ENCODE results near the gene MAN1A1. TPM values are rescaled to one million over a fixed set of nuclear protein-coding genes. Genes with fewer than 3 reads are reported as not detected.

Gene MAN1A1
- total and polyA plus RNA-seq, 2 experiments from 2014 or later, result 117 to 245 TPM

GRCh38 chr6:119163006-119163405, 186.6 kb downstream of the MAN1A1 start:
- Histone ChIP-seq H2AFZ (no peak overlapping the region), H3K4me3 (no peak overlapping the region), H3K27ac (no peak overlapping the region), H3K9me3 (ENCODE audit: low read depth) (no peaks in the 10 kb centered on the region), H3K27me3 (no peaks in the 10 kb centered on the region), H3K9me2 (replicated peaks; ENCODE audit: insufficient read depth) (no peaks in the 10 kb centered on the region), H3K79me2 (no peaks in the 10 kb centered on the region), H3K4me1 (ENCODE audit: insufficient read depth) (no peaks in the 10 kb centered on the region), H3K36me3 (replicated peaks; ENCODE audit: insufficient read depth, low read depth) (no peaks in the 10 kb centered on the region), H3K4me2 (no peak overlapping the region), H4K20me1 (ENCODE audit: insufficient read depth, poor library complexity, severe bottlenecking) (no peaks in the 10 kb centered on the region)
- TF ChIP-seq EZH2 (IDR thresholded peaks at IDR 0.05; ENCODE audit: borderline replicate concordance) (no peak), EZH2phosphoT487 (IDR thresholded peaks at IDR 0.05; ENCODE audit: low read depth, severe bottlenecking, unreplicated experiment) (no peak), CTCF (IDR thresholded peaks at IDR 0.05; ENCODE audit: poor library complexity) (no peak)
- DNase-seq (ENCODE audit: low spot score), result no peak
- 89% methylated on average over 8 of the region's 8 CpGs for WGBS (ENCODE audit: low lambda C conversion rate, missing lambda C conversion rate)

GRCh38 chr6:119162134-119162775, 187.3 kb downstream of the MAN1A1 start:
- H3K27ac ChIP-seq, result no peak overlapping the region
- no peak for DNase-seq (ENCODE audit: low spot score)
- WGBS (ENCODE audit: low lambda C conversion rate, missing lambda C conversion rate), result 91% methylated on average over 2 of the region's 2 CpGs

GRCh38 chr6:119161438-119161837, 188.1 kb downstream of the MAN1A1 start:
- H4K20me1 ChIP-seq (ENCODE audit: insufficient read depth, poor library complexity, severe bottlenecking), result no peaks in the 10 kb centered on the region
- H3K36me3 ChIP-seq (replicated peaks; ENCODE audit: insufficient read depth, low read depth), result no peaks in the 10 kb centered on the region
- WGBS (ENCODE audit: low lambda C conversion rate, missing lambda C conversion rate), result 74% methylated on average over 4 of the region's 4 CpGs
- H3K79me2 ChIP-seq, result no peaks in the 10 kb centered on the region
- no peak overlapping the region for H3K27ac ChIP-seq
- no peaks in the 10 kb centered on the region for H3K27me3 ChIP-seq
- H3K9me3 ChIP-seq (ENCODE audit: low read depth), result no peaks in the 10 kb centered on the region
- no peak for TF ChIP-seq CTCF (IDR thresholded peaks at IDR 0.05; ENCODE audit: poor library complexity)
- TF ChIP-seq EZH2 (IDR thresholded peaks at IDR 0.05; ENCODE audit: borderline replicate concordance), result no peak
- TF ChIP-seq EZH2phosphoT487 (IDR thresholded peaks at IDR 0.05; ENCODE audit: low read depth, severe bottlenecking, unreplicated experiment), result no peak
- no peak overlapping the region for H3K4me3 ChIP-seq
- H2AFZ ChIP-seq, result no peak overlapping the region
- peaks cover 3% of the 10 kb centered on the region for H3K4me1 ChIP-seq (ENCODE audit: insufficient read depth)
- no peak overlapping the region for H3K4me2 ChIP-seq
- H3K9me2 ChIP-seq (replicated peaks; ENCODE audit: insufficient read depth), result no peaks in the 10 kb centered on the region
- no peak for DNase-seq (ENCODE audit: low spot score)

More at GRCh38 chr6:119162134-119162775, 187.3 kb downstream of the MAN1A1 start:
- TF ChIP-seq EZH2 (IDR thresholded peaks at IDR 0.05; ENCODE audit: borderline replicate concordance) (no peak), EZH2phosphoT487 (IDR thresholded peaks at IDR 0.05; ENCODE audit: low read depth, severe bottlenecking, unreplicated experiment) (no peak), CTCF (IDR thresholded peaks at IDR 0.05; ENCODE audit: poor library complexity) (no peak)
- Histone ChIP-seq H3K4me1 (ENCODE audit: insufficient read depth) (peaks cover 1% of the 10 kb centered on the region), H3K4me3 (no peak overlapping the region), H3K27me3 (no peaks in the 10 kb centered on the region), H3K4me2 (no peak overlapping the region), H3K9me3 (ENCODE audit: low read depth) (no peaks in the 10 kb centered on the region), H2AFZ (no peak overlapping the region), H3K9me2 (replicated peaks; ENCODE audit: insufficient read depth) (no peaks in the 10 kb centered on the region), H4K20me1 (ENCODE audit: insufficient read depth, poor library complexity, severe bottlenecking) (no peaks in the 10 kb centered on the region), H3K36me3 (replicated peaks; ENCODE audit: insufficient read depth, low read depth) (no peaks in the 10 kb centered on the region), H3K79me2 (no peaks in the 10 kb centered on the region)

All from hepatocyte (in vitro differentiated cells).